Cardiac septum (tissue), 1 donor: ENCODE results near the gene C10orf105. TPM values are rescaled to one million over a fixed set of nuclear protein-coding genes. Genes with fewer than 3 reads are reported as not detected.

Experiments
- DNase-seq: peaks from one replicate; pipeline ENCODE4 v3.0.0-alpha.2; 2020; ENCODE audit warnings: low spot score
- intact Hi-C: fragments of 100-400 bp; cut with DNase I; formaldehyde crosslinking; loops from one replicate; pipeline ENCODE4 v1.14.0; 2022
- total RNA-seq: library from RNA; stranded (reverse); fragmentation: NEBNext Ultra II Directional; extraction: Animal tissue kit (Norgen Biotek cat#: 25700); gene quantifications from one replicate; pipeline ENCODE4 v1.2.1, GENCODE V29; 2021
- donor health status: DM: no; HTN: no; CAD: no.

The C10orf105 gene
- total RNA-seq, 1 donor from 2014 or later: not detected

DNA sequence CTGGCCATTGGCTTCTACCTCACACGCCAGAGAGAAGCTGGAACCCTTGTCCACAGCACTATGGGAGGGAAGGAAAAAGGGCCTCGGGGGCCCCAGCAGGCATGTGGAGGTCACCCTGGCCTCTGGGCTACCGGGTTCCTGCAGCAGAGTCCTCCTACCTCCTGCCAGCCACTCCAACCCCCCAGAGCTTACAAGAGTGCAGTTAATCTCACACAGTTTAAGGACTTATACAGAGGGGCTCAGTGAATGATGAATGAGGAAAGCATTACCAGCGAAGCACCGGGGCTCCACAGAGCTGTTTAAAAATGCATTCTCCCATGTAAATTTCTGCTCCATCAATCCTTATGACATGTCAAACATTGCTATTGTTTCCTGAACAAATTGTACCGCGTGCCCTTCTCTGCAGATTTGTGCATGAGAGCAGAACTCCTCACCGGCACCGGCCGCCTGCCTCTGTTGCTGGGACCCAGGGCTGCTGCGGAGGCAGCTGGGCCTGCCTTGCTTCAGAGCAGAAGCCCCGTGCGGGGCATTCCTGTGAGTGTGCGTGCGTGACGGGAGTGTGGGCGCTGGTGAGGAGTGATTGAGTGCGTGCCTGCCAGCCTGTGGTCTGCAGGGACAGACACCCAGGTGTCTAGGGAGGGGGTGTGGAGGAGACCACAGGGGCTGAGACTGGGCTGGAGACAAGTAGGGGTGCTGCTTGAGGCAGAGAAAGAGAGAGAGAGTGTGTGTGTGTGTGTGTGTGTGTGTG, 52.8 kb downstream of the C10orf105 start:
- no peak for DNase-seq
- intact Hi-C loops: no loop called here

DNA sequence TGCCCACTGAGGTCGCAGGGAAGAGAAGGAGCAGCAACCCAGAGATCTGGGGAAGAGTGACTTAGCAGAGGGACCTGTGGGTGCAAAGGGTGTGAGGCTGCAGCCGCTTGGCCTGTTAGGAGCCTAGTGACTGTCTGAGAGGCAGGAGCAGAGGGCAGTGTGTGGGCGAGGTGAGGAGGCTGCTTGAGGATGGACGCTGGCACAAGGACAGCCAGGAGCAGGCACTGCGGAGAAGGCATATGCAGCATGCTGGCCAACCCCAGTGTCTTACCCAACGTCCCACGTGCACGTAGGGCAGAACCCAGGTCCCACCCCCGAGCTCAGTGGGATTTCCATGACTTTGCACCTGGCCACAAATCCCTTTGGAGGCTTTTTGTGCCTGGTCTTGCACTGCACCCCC, 54.1 kb downstream of the C10orf105 start:
- DNase-seq: no peak
- intact Hi-C loops: no loop called here

DNA sequence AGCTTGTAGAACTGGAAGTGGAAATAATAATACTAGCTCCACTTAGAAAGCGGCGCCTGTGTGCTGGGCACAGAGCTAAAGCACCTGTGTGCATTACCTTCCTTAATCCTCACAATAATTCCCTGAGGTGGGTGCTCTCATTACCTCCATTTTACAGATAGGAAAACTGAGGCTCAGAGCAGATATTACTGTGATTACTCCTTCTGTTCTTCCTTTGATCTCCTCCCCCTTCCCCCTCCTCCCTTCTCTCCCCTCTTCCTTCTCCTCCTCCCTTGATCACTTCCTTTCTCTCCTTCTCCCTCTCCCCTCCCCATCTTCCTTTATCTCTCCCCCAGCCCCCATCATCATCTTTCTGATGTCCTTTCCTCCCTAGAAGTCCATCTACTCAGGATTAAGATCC, 55.0 kb downstream of the C10orf105 start:
- DNase-seq: no peak

DNA sequence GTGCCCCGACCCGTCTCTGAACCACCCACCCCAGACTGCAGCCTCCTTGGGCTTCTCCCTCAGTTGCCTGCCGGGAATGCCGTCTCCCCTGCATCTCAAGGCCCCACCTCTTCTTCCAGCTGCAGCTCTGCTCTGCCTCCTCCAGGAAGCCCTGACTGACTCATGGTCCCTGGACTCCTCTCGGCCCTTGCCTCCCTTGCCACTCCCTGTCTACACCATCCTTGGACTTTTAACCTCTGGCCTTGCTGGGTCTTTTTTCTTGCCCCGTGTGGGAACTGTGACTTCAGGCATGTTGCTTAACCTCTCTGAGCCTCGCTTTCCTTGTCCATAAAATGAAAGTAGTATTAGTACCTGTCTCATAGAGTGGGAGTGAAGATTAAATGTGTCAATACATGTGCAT, 56.3 kb downstream of the C10orf105 start:
- intact Hi-C loops: loop anchor here (5.0 kb wide), 1 partner anchor 44 kb away; no protein-coding TSS in a partner anchor
- DNase-seq: no peak

More for the DNA sequence above, 55.0 kb downstream of the C10orf105 start:
- intact Hi-C loops: loop anchor here (5.0 kb wide), 1 partner anchor 43 kb away; no protein-coding TSS in a partner anchor

DNA sequence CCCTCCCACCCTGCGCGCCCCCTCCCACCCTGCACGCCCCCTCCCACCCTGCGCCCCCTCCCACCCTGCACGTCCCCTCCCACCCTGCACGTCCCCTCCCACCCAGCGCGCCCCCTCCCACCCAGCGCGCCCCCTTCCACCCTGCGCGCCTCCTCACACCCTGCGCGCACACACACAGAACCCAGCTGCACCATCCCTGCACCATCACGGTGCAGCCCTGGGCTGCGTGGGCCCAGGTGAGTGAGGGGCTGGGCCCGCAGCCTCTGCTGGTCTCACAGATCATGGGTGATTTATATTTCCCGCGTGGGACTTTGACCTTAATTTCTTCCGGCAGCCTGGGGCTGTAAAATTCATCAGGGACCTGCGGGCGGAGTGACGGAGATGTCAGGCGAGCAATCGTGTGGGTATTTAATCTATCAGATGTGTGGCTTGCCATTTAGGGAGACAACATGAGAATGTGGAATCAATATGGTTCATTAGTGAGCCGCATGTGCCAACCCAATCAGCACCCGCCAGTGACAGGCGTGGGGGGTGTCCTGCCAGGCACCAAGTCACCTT, 57.7 kb downstream of the C10orf105 start:
- DNase-seq: no peak
- intact Hi-C loops: loop anchor here (5.0 kb wide), 1 partner anchor 45 kb away; no protein-coding TSS in a partner anchor

Other genes with a start within 250 kb of the C10orf105 start
- 63.0 TPM for gene VSIR, start 53.7 kb upstream of the C10orf105 start, total RNA-seq
- gene PSAP, start 131.5 kb upstream of the C10orf105 start, total RNA-seq: 1,123 TPM
- 24.4 TPM for gene CHST3, start 244.6 kb upstream of the C10orf105 start, total RNA-seq